GM23248 (cell line): ENCODE results near the gene XPNPEP1. TPM values are rescaled to one million over a fixed set of nuclear protein-coding genes. Genes with fewer than 3 reads are reported as not detected.
A peak's percentile ranks its signal among the peaks of the same experiment; 100 is the strongest.

ENCODE experiments used
- DNase-seq: peaks from one replicate; pipeline ENCODE4 v3.0.0-alpha.2; 2015
- H2AFZ ChIP-seq: fragments of 200-600 bp; sonication (generic); 2 replicates; pipeline ENCODE4 v1.6.1; 2016; ENCODE audit warnings: antibody characterized with exemption
- H3F3A ChIP-seq: fragments of 200-600 bp; sonication (generic); 2 replicates; pipeline ENCODE4 v1.6.1; 2016; ENCODE audit warnings: mild to moderate bottlenecking, antibody characterized with exemption, mixed run types; ENCODE audit not compliant: insufficient read depth
- H3K27ac ChIP-seq: fragments of 200-600 bp; sonication (generic); 2 replicates; pipeline ENCODE4 v1.5.1; 2016; ENCODE audit warnings: mild to moderate bottlenecking
- H3K27me3 ChIP-seq: fragments of 200-600 bp; sonication (generic); replicated peaks from 2 replicates; pipeline ENCODE4 v1.6.1; 2016; ENCODE audit warnings: mild to moderate bottlenecking; ENCODE audit not compliant: insufficient read depth
- H3K36me3 ChIP-seq: fragments of 200-600 bp; sonication (generic); 2 replicates; pipeline ENCODE4 v1.6.1; 2016; ENCODE audit warnings: low read depth, mild to moderate bottlenecking
- H3K4me1 ChIP-seq: fragments of 200-600 bp; sonication (generic); 2 replicates; pipeline ENCODE4 v1.6.1; 2016; ENCODE audit warnings: mild to moderate bottlenecking; ENCODE audit not compliant: insufficient read depth
- H3K4me2 ChIP-seq: fragments of 200-600 bp; sonication (generic); one replicate; pipeline ENCODE4 v1.6.1; 2016; ENCODE audit warnings: mild to moderate bottlenecking; ENCODE audit not compliant: unreplicated experiment
- H3K4me3 ChIP-seq: fragments of 200-600 bp; sonication (generic); 2 replicates; pipeline ENCODE4 v1.5.1; 2016; ENCODE audit warnings: mild to moderate bottlenecking
- H3K79me2 ChIP-seq: fragments of 200-600 bp; sonication (generic); 2 replicates; pipeline ENCODE4 v1.6.1; 2016; ENCODE audit warnings: mild to moderate bottlenecking; ENCODE audit not compliant: insufficient read depth
- H3K9ac ChIP-seq: fragments of 200-600 bp; sonication (generic); 2 replicates; pipeline ENCODE4 v1.6.1; 2016; ENCODE audit warnings: mild to moderate bottlenecking
- H3K9me2 ChIP-seq: fragments of 200-600 bp; sonication (generic); 2 replicates; pipeline ENCODE4 v1.6.1; 2016; ENCODE audit warnings: mixed run types, mild to moderate bottlenecking, moderate library complexity; ENCODE audit not compliant: insufficient read depth
- H3K9me3 ChIP-seq: fragments of 200-600 bp; sonication (generic); one replicate; pipeline ENCODE4 v1.6.1; 2017; ENCODE audit warnings: low read depth
- H4K20me1 ChIP-seq: fragments of 200-600 bp; sonication (generic); 2 replicates; pipeline ENCODE4 v1.6.0; 2016; ENCODE audit not compliant: insufficient read depth
- EZH2 ChIP-seq: fragments of 200-600 bp; sonication (generic); IDR thresholded peaks from 2 replicates; pipeline ENCODE4 v1.6.1; 2018; ENCODE audit warnings: antibody characterized with exemption, mild to moderate bottlenecking; ENCODE audit not compliant: insufficient read depth, poor library complexity, severe bottlenecking
- EZH2phosphoT487 ChIP-seq: fragments of 200-600 bp; sonication (generic); IDR thresholded peaks from 2 replicates; pipeline ENCODE4 v1.6.1; 2018; ENCODE audit warnings: antibody characterized with exemption, moderate library complexity, mild to moderate bottlenecking, low read depth; ENCODE audit not compliant: insufficient read depth
- WGBS, 2 experiments: methylation state at CpG; one replicate each; pipeline ENCODE4 v1.1.6; 2015 to 2017; ENCODE audit warnings: low lambda C conversion rate in 2 of 2, low coverage in 1 of 2; ENCODE audit errors: missing lambda C conversion rate in 2 of 2; 5-methylcytosine and 5-hydroxymethylcytosine counted together
- in situ Hi-C: fragments of 300-500 bp; cut with MboI; formaldehyde crosslinking; loops from 2 replicates; pipeline ENCODE4 v1.15.0; 2020
- polyA plus RNA-seq: library from polyadenylated mRNA; unstranded; fragments of >200 nt; fragmentation: Nextera tagmentation; extraction: Ambion mirVana; gene quantifications from 2 replicates; pipeline ENCODE4 v1.2.1, GENCODE V29; 2016
- total RNA-seq: library from RNA; depleted of rRNA; stranded (reverse); fragments of >200 nt; shearing (Covaris generic); gene quantifications from 2 replicates; pipeline ENCODE4 v1.2.3, GENCODE V29; 2014

The XPNPEP1 gene
- total and polyA plus RNA-seq, 2 experiments from 2014 or later, result 48.2 to 108 TPM

GRCh38 chr10:109963439-109963838 lies 40.1 kb upstream of the XPNPEP1 start:
- H3K4me3 ChIP-seq, result no peak overlapping the region
- peaks cover 58% of the 10 kb centered on the region for H3K4me1 ChIP-seq
- H4K20me1 ChIP-seq, result no peaks in the 10 kb centered on the region
- no peak overlapping the region for H3K4me2 ChIP-seq
- in situ Hi-C loops, result no loop called here
- no peak overlapping the region for H3K27ac ChIP-seq
- no peaks in the 10 kb centered on the region for H3K36me3 ChIP-seq
- H3K9me3 ChIP-seq, result no peaks in the 10 kb centered on the region
- H3K27me3 ChIP-seq, result no peaks in the 10 kb centered on the region
- TF ChIP-seq EZH2phosphoT487, result no peak
- TF ChIP-seq EZH2, result no peak
- H3F3A ChIP-seq, result peaks cover 27% of the 10 kb centered on the region
- H3K9me2 ChIP-seq, result no peaks in the 10 kb centered on the region
- no peaks in the 10 kb centered on the region for H3K79me2 ChIP-seq
- peak; percentile 74 for DNase-seq
- WGBS, 2 experiments, result 3 to 7% methylated on average over 5 of the region's 5 CpGs
- H3K9ac ChIP-seq, result no peak overlapping the region
- H2AFZ ChIP-seq, result no peak overlapping the region

- in situ Hi-C loops, result no loop called here
- TF ChIP-seq EZH2phosphoT487 (no peak), EZH2 (no peak)
- no peaks in the 10 kb centered on the region for H3K9me2 ChIP-seq
- no peaks in the 10 kb centered on the region for H3K79me2 ChIP-seq
- H3K9me3 ChIP-seq, result no peaks in the 10 kb centered on the region
- H3K4me2 ChIP-seq, result peak overlapping the region; percentile 16
- no peak overlapping the region for H2AFZ ChIP-seq
- peak; percentile 44 for DNase-seq
- H3K36me3 ChIP-seq, result no peaks in the 10 kb centered on the region
- H3K27ac ChIP-seq, result no peak overlapping the region
- no peak overlapping the region for H3K4me3 ChIP-seq
- WGBS, 2 experiments, result 53 to 74% methylated on average over 1 of the region's 1 CpG
- peaks cover 17% of the 10 kb centered on the region for H3F3A ChIP-seq
- peaks cover 48% of the 10 kb centered on the region for H3K4me1 ChIP-seq
- no peaks in the 10 kb centered on the region for H4K20me1 ChIP-seq
- H3K9ac ChIP-seq, result no peak overlapping the region
- H3K27me3 ChIP-seq, result no peaks in the 10 kb centered on the region
Observed at GRCh38 chr10:109962247-109962646, 38.9 kb upstream of the XPNPEP1 start.

GRCh38 chr10:109961174-109962001 lies 38.1 kb upstream of the XPNPEP1 start:
- H3K4me2 ChIP-seq, result no peak overlapping the region
- H3K9ac ChIP-seq, result no peak overlapping the region
- H3K79me2 ChIP-seq, result no peaks in the 10 kb centered on the region
- H3K27ac ChIP-seq, result no peak overlapping the region
- H3K27me3 ChIP-seq, result no peaks in the 10 kb centered on the region
- DNase-seq, result peak; percentile 39
- H3K4me3 ChIP-seq, result no peak overlapping the region
- peaks cover 39% of the 10 kb centered on the region for H3K4me1 ChIP-seq
- H4K20me1 ChIP-seq, result no peaks in the 10 kb centered on the region
- no peaks in the 10 kb centered on the region for H3K9me3 ChIP-seq
- 47% methylated on average over 5 of the region's 5 CpGs for WGBS, 2 experiments
- TF ChIP-seq EZH2, result no peak
- TF ChIP-seq EZH2phosphoT487, result no peak
- H3K9me2 ChIP-seq, result no peaks in the 10 kb centered on the region
- in situ Hi-C loops, result no loop called here
- H2AFZ ChIP-seq, result 0 out of 2 replicates have a peak overlapping the region, but pooled peaks have one; percentile 42
- peaks cover 10% of the 10 kb centered on the region for H3F3A ChIP-seq
- H3K36me3 ChIP-seq, result no peaks in the 10 kb centered on the region

GRCh38 chr10:109960682-109961081 lies 37.4 kb upstream of the XPNPEP1 start:
- H3K27me3 ChIP-seq, result no peaks in the 10 kb centered on the region
- H3K79me2 ChIP-seq, result no peaks in the 10 kb centered on the region
- H3K9me3 ChIP-seq, result no peaks in the 10 kb centered on the region
- no peaks in the 10 kb centered on the region for H3K9me2 ChIP-seq
- no peak for DNase-seq
- no peak overlapping the region for H3K4me3 ChIP-seq
- WGBS, 2 experiments, result 30 to 53% methylated on average over 2 of the region's 2 CpGs
- in situ Hi-C loops, result no loop called here
- H3K4me1 ChIP-seq, result peaks cover 32% of the 10 kb centered on the region
- no peak for TF ChIP-seq EZH2phosphoT487
- no peak for TF ChIP-seq EZH2
- peaks cover 5% of the 10 kb centered on the region; the same call in 1 of the 2 replicates for H3F3A ChIP-seq
- H2AFZ ChIP-seq, result peak overlapping the region; percentile 42; the same call in 1 of the 2 replicates
- H3K36me3 ChIP-seq, result no peaks in the 10 kb centered on the region
- H3K4me2 ChIP-seq, result no peak overlapping the region
- no peak overlapping the region for H3K9ac ChIP-seq
- no peaks in the 10 kb centered on the region for H4K20me1 ChIP-seq
- H3K27ac ChIP-seq, result no peak overlapping the region
